Measurements from ENCODE around the gene THAP7. TPM values are rescaled to one million over a fixed set of nuclear protein-coding genes. Genes with fewer than 3 reads are reported as not detected.
"Not testable (repeated sequence)": the region's sequence is repeated elsewhere in the genome, so short reads cannot be mapped to it uniquely, and the experiment has no call there.

The THAP7 gene, protein sequence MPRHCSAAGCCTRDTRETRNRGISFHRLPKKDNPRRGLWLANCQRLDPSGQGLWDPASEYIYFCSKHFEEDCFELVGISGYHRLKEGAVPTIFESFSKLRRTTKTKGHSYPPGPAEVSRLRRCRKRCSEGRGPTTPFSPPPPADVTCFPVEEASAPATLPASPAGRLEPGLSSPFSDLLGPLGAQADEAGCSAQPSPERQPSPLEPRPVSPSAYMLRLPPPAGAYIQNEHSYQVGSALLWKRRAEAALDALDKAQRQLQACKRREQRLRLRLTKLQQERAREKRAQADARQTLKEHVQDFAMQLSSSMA
- total RNA-seq = 10 to 100 TPM; 27.5 to 54.0 (median 39.3) TPM
- polyA plus RNA-seq = 10 to 100 TPM in 1 of 2 donors, 1 to 10 TPM in 1; 7.8 to 54.9 TPM
- long read RNA-seq, donor 1, transcript THAP7-206 (3 exons, 1,671 nt) = minor isoform, 7 of 216 reads
- long read RNA-seq, donor 1, transcript THAP7-202 (5 exons, 1,144 nt) = minor isoform, 32 of 216 reads
- long read RNA-seq, donor 1, transcript THAP7-208 (3 exons, 1,957 nt) = minor isoform, 60 of 216 reads
- long read RNA-seq, donor 1, transcript THAP7-204 (2 exons, 1,809 nt) = major isoform, 101 of 216 reads
- long read RNA-seq, donor 1, partial matches to known transcripts = 0 of 216 reads
- long read RNA-seq, donor 1, other reads (novel, unspliced or antisense) = 9 of 216 reads
- long read RNA-seq, donor 2, transcript THAP7-201 (4 exons, 1,213 nt) = minor isoform, 13 of 48 reads
- long read RNA-seq, donor 2, transcript THAP7-204 (2 exons, 1,809 nt) = minor isoform, 6 of 48 reads
- long read RNA-seq, donor 2, transcript THAP7-208 (3 exons, 1,957 nt) = major isoform, 15 of 48 reads
- long read RNA-seq, donor 2, transcript THAP7-202 (5 exons, 1,144 nt) = minor isoform, 7 of 48 reads
- long read RNA-seq, donor 2, partial matches to known transcripts = 0 of 48 reads
- long read RNA-seq, donor 2, other reads (novel, unspliced or antisense) = 5 of 48 reads
- long read RNA-seq, donor 3, transcript THAP7-204 (2 exons, 1,809 nt) = major isoform, 45 of 92 reads
- long read RNA-seq, donor 3, transcript THAP7-208 (3 exons, 1,957 nt) = minor isoform, 20 of 92 reads
- long read RNA-seq, donor 3, transcript THAP7-202 (5 exons, 1,144 nt) = minor isoform, 13 of 92 reads
- long read RNA-seq, donor 3, partial matches to known transcripts = 0 of 92 reads
- long read RNA-seq, donor 3, other reads (novel, unspliced or antisense) = 7 of 92 reads

DNA sequence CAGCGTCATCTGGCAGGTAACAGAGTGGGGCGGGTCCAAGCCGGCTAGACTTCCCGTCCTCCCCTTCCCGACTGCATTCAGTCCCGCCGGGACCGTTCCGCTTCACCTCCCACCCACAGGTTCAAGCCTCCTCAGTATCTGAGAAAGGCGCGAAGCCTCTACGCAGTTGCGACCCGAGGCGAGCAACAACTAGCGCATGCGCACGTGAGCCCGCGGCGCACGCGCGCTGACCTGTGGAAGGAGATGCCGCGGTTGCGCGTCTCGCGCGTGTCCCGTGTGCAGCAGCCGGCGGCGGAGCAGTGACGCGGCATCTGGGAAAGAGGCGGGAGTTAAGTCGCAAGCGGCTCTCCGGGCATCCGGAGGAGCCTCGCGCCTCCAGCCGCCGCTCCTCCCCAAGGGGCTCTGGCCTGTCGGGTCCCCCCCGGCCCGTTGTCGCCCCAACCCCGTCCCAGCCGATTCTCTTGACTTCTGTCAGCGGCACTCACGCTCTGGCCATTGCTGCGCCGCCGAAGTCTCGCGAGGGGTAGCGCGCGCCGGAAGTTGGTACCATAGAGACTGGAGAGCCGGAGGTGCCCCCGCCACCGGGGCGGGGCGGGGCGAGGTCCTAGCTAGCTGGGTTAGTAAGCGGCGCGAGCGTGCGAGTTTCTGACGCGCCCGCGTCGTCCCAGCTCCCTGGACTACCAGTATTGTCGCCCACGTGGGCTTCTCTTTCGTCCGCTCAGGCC is at the start of gene THAP7:
THAP7 (minus strand) TSS at position 518 of the 725 bp plus-strand sequence; CDS start at position 311, 207 bp downstream.
- Histone ChIP-seq H3K36me3 (no peaks in the 10 kb centered on the region), H3K4me1 (ENCODE audit: insufficient read depth) (peaks cover 10% of the 10 kb centered on the region), H3K9me3 (no peaks in the 10 kb centered on the region), H3K4me3 (peak within 1 kb of the TSS; percentile 82), H3K27ac (peak within 1 kb of the TSS; percentile 93 to 94), H3K27me3 (no peaks in the 10 kb centered on the region)
- TF ChIP-seq, protein P1, sequence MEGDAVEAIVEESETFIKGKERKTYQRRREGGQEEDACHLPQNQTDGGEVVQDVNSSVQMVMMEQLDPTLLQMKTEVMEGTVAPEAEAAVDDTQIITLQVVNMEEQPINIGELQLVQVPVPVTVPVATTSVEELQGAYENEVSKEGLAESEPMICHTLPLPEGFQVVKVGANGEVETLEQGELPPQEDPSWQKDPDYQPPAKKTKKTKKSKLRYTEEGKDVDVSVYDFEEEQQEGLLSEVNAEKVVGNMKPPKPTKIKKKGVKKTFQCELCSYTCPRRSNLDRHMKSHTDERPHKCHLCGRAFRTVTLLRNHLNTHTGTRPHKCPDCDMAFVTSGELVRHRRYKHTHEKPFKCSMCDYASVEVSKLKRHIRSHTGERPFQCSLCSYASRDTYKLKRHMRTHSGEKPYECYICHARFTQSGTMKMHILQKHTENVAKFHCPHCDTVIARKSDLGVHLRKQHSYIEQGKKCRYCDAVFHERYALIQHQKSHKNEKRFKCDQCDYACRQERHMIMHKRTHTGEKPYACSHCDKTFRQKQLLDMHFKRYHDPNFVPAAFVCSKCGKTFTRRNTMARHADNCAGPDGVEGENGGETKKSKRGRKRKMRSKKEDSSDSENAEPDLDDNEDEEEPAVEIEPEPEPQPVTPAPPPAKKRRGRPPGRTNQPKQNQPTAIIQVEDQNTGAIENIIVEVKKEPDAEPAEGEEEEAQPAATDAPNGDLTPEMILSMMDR (IDR thresholded peaks at IDR 0.05) = peak in 1 of 3 donors; percentile 5
- TF ChIP-seq EP300 (IDR thresholded peaks at IDR 0.05) = no peak
- peak; percentile 80 for TF ChIP-seq POLR2A (IDR thresholded peaks at IDR 0.05)
- intact Hi-C loops (cut with DNase I) = no loop called here
- peak; percentile 96 to 98 (median 97) for DNase-seq
- 0% methylated on average over 64 to 83 of the region's 83 CpGs for WGBS, 3 donors

DNA sequence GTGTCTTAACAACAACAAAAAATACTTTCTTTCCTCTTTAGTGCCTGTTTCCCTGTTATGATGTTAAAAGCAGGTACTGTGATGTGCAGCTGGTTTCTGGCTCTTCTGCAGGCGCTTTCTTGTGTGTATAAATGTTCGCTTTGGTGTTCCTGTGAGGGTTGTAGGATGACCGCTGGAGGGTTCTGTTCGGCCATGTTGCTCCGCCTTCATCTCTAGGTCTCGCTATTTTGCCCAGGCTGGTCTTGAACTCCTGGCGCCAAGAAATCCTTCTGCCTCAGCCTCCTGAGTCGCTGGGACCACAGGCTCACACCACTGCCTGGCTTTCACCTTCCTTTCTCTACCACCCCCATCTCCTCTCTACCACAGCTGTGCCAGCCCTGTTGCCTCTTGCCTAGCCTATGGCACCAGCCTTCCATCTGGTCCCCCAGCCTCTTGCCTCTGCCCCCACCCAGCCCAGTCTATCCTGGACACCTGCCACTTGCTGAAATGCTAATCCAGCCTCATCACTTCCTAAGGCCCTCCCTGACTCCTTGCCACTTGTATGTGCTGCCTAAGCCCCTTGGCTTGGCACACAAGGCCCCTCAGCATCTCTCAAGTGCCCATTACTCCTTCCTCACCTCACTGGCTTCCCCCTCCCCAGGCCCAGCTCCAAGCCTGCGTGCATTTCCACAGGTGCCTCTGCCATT is 49.4 kb upstream of the THAP7 start:
- TF ChIP-seq POLR2A (IDR thresholded peaks at IDR 0.05) (no peak), EP300 (IDR thresholded peaks at IDR 0.05) (no peak)
- TF ChIP-seq, protein P1 (IDR thresholded peaks at IDR 0.05) = no peak
- Histone ChIP-seq H3K4me1 (ENCODE audit: insufficient read depth) (no peaks in the 10 kb centered on the region), H3K9me3 (no peaks in the 10 kb centered on the region), H3K36me3 (no peaks in the 10 kb centered on the region), H3K27me3 (no peaks in the 10 kb centered on the region), H3K4me3 (no peak overlapping the region), H3K27ac (no peak overlapping the region)
- intact Hi-C loops (cut with DNase I) = no loop called here
- no peak for DNase-seq
- 80 to 86% (median 81%) methylated on average over 9 of the region's 9 CpGs for WGBS, 3 donors

DNA sequence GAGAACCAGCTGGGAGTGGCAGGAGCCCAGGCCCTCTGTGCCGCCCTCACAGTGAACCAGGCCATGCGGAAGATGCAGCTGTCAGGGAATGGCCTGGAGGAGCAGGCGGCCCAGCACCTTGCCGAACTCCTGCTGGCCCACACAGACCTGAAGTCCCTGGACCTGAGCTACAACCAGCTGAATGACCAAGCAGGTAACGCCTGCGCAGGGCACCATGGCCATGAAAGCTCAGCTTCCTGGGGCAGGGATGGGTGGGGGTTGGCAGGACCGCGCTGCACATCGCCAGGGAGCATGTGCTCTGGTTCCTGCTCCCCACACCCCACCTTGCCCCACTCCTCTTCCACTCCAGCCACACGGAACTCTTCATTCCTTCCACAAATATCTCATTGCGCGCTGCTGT is 47.0 kb upstream of the THAP7 start:
- not testable (repeated sequence) for DNase-seq; H3K9me3 ChIP-seq; H3K36me3 ChIP-seq; H3K4me3 ChIP-seq; H3K27ac ChIP-seq; H3K4me1 ChIP-seq (ENCODE audit: insufficient read depth); H3K27me3 ChIP-seq
- 88 to 100% (median 92%) methylated on average over 4 to 7 of the region's 12 CpGs for WGBS, 3 donors
- intact Hi-C loops (cut with DNase I) = loop anchor here in 1 of 4 donors (5.0 kb wide), 1 partner anchor 67 kb away; the partner anchor contains the start of gene LZTR1

DNA sequence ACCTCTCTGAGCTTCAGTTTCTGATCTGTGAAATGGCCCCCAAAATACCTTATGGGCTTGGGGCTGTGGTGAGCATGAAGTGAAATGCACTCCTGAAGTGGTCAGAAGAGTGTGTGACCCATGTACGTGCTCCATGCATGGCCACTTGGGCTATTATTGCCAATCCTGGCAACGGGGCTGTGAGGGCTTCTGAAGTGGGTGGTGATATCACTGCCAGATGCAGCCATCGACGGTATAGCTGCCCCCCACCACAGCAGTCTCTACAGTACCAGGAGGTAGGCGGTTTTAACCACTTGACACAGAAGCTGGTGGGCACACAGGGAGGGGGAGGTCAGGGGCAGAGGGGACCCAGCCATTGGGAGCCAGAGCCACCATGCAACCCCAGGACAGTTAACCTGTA is 46.5 kb upstream of the THAP7 start:
- not testable (repeated sequence) for H3K9me3 ChIP-seq; H3K4me3 ChIP-seq; H3K36me3 ChIP-seq; H3K27me3 ChIP-seq; H3K4me1 ChIP-seq (ENCODE audit: insufficient read depth); H3K27ac ChIP-seq; DNase-seq
- WGBS, 3 donors = 72 to 81% (median 79%) methylated on average over 5 of the region's 5 CpGs
- intact Hi-C loops (cut with DNase I) = loop anchor here in 1 of 4 donors (5.0 kb wide), 1 partner anchor 66 kb away; the partner anchor contains the start of gene LZTR1
